GM10248 (cell line): ENCODE measurements around the gene ENDOG.

ENCODE experiments used
- CTCF ChIA-PET: fragments of 300-600 bp; sonication (Branson Sonifier 250); formaldehyde crosslinking; extraction: SDS; loops from one replicate; lab custom pipeline; 2021; ENCODE audit warnings: antibody characterized with exemption; lab: Yijun Ruan, JAX
- POLR2A ChIA-PET: fragments of 350-650 bp; sonication (Branson Sonifier 250); formaldehyde crosslinking; extraction: SDS; loops from one replicate; lab custom pipeline; 2020; ENCODE audit warnings: antibody characterized with exemption; lab: Yijun Ruan, JAX
- DNase-seq: peaks from one replicate; pipeline ENCODE4 v3.0.0; 2012; ENCODE audit errors: extremely low spot score
- CTCF ChIP-seq: IDR thresholded peaks from 2 replicates; pipeline ENCODE4 v1.5.1; 2012; ENCODE audit warnings: mild to moderate bottlenecking, low read depth; ENCODE audit errors: extremely low read depth, missing control alignments, control extremely low read depth

ENDOG gene

DNA sequence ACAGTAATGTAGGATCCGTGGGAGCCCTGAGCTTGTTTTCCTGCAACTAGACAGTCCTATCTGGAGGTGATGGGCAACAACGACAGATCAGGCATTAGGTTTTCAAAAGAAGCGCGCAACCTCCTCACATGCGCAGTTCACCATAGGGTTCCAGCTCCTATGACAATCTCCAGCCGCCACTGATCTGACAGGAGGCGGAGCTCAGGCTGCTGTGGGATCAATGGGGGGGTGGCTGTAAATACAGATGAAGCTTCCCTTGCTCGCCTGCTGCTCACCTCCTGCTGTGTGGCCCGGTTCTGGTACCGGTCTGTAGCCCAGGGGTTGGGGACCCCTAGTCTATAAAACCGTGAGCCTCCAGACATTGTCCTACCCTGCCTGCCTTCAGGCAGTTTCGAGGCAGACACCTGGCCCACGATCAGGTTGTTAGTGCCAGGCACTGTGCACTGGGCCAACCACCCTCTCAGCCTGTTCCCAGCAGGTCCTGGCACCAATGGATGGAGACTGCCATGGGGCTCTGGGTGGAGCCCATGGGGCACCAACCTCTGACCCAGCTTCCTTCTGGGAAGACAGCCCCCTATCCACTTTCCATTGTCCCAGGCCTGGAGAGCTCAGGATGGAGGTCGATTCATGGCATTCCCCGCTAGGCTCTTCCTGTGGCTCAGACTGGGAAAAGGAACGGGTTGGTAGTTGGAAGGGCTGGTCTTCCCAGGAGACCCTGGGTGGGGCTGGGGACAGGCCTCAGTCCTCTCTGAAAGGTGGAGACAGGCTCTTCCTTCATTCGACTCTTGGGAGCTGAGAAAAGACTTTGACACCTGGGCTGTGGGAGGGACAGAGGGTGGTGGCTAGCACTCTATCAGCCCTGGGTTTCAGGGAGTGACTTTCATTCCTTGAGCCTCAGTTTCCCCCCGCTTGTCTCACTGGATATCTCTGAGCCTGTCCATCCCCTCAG, 1.7 kb downstream of the ENDOG start:
- no peak for DNase-seq
- ChIA-PET POLR2A (interaction anchor here (0.6 to 3.6 kb wide), 2 partner anchors 10 to 47 kb away, joined by 3 to 14 read pairs; partner anchors contain the start of gene SPOUT1), CTCF (interaction anchor here (1.4 to 3.1 kb wide), 8 partner anchors 10 to 382 kb away, joined by 3 to 30 read pairs (median 8); partner anchors contain the start of gene SPOUT1)
- no peak for TF ChIP-seq CTCF

DNA sequence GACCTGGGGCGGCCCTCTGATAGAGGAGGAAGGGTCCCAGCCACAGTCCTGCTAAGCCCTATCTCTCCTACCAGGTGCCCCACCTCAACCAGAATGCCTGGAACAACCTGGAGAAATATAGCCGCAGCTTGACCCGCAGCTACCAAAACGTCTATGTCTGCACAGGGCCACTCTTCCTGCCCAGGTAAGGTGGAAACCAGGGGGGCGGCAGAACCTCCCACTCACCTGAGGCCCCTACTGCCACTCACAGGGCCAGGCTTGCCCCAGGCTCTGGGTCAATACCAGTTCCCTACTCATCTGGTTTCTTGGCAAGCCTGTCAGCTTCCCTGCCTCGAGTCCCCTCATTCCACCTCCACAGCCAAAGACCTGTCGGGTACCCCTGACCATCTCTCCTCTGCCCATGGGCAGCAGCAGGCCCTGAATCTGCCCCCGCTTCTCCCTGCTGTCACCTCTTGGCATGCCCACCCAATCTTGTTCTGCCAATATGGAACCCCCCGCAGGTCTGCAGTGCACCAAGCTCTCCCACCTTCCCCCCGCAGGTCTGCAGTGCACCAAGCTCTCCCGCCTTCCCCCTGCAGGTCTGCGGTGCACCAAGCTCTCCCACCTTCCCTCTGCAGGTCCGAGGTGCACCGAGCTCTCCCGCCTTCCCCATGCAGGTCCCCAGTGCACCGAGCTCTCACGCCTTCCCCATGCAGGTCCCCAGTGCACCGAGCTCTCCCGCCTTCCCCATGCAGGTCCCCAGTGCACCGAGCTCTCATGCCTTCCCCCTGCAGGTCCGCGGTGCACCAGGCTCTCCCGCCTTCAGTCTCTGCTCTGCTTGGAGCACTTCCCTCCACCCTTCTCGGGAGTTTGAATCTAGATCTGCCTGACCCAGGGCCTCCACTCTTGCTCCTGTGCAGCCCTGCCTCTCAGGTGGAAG, 2.6 kb downstream of the ENDOG start:
- POLR2A ChIA-PET: interaction anchor here (3.6 kb wide), 1 partner anchor 9 kb away, joined by 14 read pairs; the partner anchor contains the start of gene SPOUT1
- DNase-seq: no peak
- CTCF ChIA-PET: interaction anchor here (2.2 kb wide), 1 partner anchor 383 kb away, joined by 8 read pairs; no protein-coding TSS in a partner anchor
- TF ChIP-seq CTCF: no peak

DNA sequence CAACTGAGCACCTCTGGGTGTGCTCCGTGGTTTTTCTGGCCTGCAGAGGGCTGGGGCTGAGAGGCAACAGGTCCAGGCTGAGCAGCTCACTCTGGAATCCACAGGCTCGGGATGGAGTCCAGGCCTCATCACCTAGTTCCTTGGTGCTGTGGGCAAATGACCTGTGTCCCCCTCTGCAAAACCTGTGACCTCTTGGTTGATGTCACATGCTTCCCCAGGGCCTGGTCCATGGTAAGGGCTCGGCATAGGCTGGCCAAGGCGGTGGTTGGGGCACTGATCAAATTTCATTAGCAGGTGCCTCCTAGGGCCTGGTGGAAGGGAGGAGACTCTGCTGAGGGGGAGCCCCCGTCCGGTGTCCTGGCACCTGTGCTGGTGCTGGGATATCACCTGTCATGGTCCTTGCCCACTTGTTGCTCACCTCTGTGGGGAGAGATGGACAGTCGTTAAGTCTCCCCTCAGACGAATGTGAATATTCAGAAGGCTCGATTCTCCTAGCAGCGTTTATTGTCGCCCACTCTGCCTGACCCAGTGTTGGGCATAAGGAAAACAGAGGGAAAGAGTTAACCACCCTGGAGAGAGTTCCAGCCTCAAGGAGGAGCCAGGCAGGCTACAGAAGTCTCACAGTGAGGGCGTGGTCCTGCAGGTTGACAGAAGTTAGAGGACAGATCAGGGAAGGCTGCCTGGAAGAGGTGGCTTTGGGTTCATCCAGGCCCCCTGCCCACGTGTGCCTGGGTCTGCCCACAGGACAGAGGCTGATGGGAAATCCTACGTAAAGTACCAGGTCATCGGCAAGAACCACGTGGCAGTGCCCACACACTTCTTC, 3.5 kb downstream of the ENDOG start:
- TF ChIP-seq CTCF: no peak
- POLR2A ChIA-PET: no interaction called here
- CTCF ChIA-PET: no interaction called here
- DNase-seq: no peak

DNA sequence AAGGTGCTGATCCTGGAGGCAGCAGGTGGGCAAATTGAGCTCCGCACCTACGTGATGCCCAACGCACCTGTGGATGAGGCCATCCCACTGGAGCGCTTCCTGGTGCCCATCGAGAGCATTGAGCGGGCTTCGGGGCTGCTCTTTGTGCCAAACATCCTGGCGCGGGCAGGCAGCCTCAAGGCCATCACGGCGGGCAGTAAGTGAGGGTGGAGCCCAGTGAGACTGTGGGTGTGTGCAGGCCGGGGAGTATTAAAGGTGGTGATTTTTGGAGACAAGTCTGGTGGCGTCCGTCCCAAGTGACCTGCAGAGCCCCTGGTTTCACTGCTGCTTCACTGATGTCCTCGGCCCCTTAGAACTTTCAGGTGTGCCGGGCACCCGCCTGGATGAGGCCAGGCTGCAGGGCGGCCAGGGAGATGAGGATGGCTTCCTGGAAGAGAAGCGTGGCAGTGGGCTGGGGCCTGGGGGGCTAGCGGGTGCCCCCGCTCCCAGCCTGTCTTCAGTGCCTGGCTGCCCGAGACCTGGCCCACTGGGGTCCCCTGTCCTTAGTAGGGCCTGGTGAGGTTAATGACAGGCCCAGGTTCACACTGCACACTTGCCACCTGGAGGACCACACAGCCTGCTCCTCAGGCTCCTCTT, 4.2 kb downstream of the ENDOG start:
- no peak for DNase-seq
- TF ChIP-seq CTCF: no peak
- ChIA-PET POLR2A (no interaction called here), CTCF (no interaction called here)

DNA sequence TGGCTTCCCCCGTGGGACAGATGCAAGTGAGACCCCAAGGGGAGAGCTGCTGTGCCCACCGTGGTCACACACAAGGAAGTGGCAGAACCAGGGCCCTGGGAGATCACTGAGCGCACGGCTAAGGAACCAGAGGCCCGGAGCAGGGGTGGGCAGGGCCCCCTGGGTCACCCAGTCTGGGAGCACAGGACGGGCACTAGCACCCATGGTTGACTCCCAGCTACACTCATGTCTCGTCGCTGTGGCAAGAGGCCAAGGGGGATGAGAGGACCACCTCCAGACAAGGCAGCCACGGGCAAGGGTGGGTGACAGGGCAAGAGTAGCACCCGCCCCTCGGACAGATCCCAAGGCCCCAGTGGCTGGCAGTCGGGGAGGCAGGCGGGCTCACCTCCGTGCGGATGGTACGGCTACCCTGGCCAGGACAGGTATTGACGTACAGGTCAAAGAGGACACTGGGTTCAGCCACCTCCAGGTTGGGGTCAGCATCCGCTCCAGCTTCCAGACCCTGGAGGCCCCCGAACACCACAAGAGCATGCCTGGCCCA, 5.1 kb downstream of the ENDOG start:
- DNase-seq: no peak
- ChIA-PET CTCF (no interaction called here), POLR2A (interaction anchor here (0.6 kb wide), 1 partner anchor 61 kb away, joined by 3 read pairs; no protein-coding TSS in a partner anchor)
- TF ChIP-seq CTCF: no peak
